ENCODE data around the gene RYR3. TPM values are rescaled to one million over a fixed set of nuclear protein-coding genes. Genes with fewer than 3 reads are reported as not detected.

RYR3 gene
- total and polyA plus RNA-seq, 10 of the 15 experiments (the other 5 are each of a cell fraction or from before 2014, with no cell fraction given), result under 0.01 to 0.44 (median 0.16) TPM; not detected in 5

- Histone ChIP-seq H3K27me3 (replicated peaks in 1 of 2; ENCODE audit: control insufficient read depth in 2 of 2, insufficient read depth in 2 of 2, low read length in 1 of 2) (no peaks in the 10 kb centered on the region), H3K79me2 (ENCODE audit: control insufficient read depth, insufficient read depth, low read length) (no peaks in the 10 kb centered on the region), H3K4me3 (no peak overlapping the region), H2AFZ (ENCODE audit: control insufficient read depth, low read depth, low read length) (no peak overlapping the region), H3K9ac (ENCODE audit: control insufficient read depth, insufficient read depth, low read length) (no peak overlapping the region), H3K36me3 (ENCODE audit: control insufficient read depth in 2 of 2, insufficient read depth in 2 of 2, low read length in 1 of 2) (no peaks in the 10 kb centered on the region), H3K4me1 (ENCODE audit: control insufficient read depth, insufficient read depth, low read length) (no peaks in the 10 kb centered on the region), H3K4me2 (ENCODE audit: control insufficient read depth, insufficient read depth) (no peak overlapping the region), H3K27ac (ENCODE audit: control insufficient read depth, insufficient read depth) (no peak overlapping the region), H3K9me3 (replicated peaks; ENCODE audit: control insufficient read depth, insufficient read depth, low read length) (no peaks in the 10 kb centered on the region), H4K20me1 (ENCODE audit: control insufficient read depth, insufficient read depth) (no peaks in the 10 kb centered on the region)
- WGBS (ENCODE audit: insufficient coverage, insufficient replicate concordance, low lambda C conversion rate, missing lambda C conversion rate), result 40% methylated on average over 7 of the region's 7 CpGs
- RAD21 ChIA-PET (ENCODE audit: unreplicated experiment), result no interaction called here
- CTCF ChIA-PET, result no interaction called here
- POLR2A ChIA-PET, result no interaction called here
- ATAC-seq (no peak), DNase-seq (ENCODE audit: low read depth, low spot score) (no peak), FAIRE-seq (no peak)
- in situ Hi-C loops (cut with MboI) (no loop called here), intact Hi-C loops (cut with micrococcal nuclease; ENCODE audit: unreplicated experiment) (no loop called here)
- SMC1A ChIA-PET (ENCODE audit: uncharacterized antibody, unreplicated experiment), result no interaction called here
- no TSS peak for BruUV-seq (replicated peaks)
- TF ChIP-seq ZNF24 (IDR thresholded peaks at IDR 0.05) (no peak), ZBED1 (IDR thresholded peaks at IDR 0.05; ENCODE audit: borderline replicate concordance) (no peak), BACH1 (IDR thresholded peaks at IDR 0.05; ENCODE audit: borderline replicate concordance) (no peak), ZBTB33 (IDR thresholded peaks at IDR 0.05) (no peak), ZBTB11 (CRISPR knock-in tag; IDR thresholded peaks at IDR 0.05) (no peak), BHLHE40 (IDR thresholded peaks at IDR 0.05; ENCODE audit: borderline replicate concordance in 1 of 2, low read depth in 2 of 2, low read length in 1 of 2) (no peak)
Observed at GRCh38 chr15:33454346-33454745, 143.6 kb downstream of the RYR3 start.
